NCI-H82 treated with DMSO at 0.1 percent for 48 hours (cell line): ENCODE measurements around the gene DHRSX.
"Not testable (repeated sequence)": the region's sequence is repeated elsewhere in the genome, so short reads cannot be mapped to it uniquely, and the experiment has no call there.

Experiments
- DNase-seq: peaks from one replicate; lab custom pipeline; 2025; ENCODE audit not compliant: unreplicated experiment; lab: John Stamatoyannopoulos, UW

The DHRSX gene

DNA sequence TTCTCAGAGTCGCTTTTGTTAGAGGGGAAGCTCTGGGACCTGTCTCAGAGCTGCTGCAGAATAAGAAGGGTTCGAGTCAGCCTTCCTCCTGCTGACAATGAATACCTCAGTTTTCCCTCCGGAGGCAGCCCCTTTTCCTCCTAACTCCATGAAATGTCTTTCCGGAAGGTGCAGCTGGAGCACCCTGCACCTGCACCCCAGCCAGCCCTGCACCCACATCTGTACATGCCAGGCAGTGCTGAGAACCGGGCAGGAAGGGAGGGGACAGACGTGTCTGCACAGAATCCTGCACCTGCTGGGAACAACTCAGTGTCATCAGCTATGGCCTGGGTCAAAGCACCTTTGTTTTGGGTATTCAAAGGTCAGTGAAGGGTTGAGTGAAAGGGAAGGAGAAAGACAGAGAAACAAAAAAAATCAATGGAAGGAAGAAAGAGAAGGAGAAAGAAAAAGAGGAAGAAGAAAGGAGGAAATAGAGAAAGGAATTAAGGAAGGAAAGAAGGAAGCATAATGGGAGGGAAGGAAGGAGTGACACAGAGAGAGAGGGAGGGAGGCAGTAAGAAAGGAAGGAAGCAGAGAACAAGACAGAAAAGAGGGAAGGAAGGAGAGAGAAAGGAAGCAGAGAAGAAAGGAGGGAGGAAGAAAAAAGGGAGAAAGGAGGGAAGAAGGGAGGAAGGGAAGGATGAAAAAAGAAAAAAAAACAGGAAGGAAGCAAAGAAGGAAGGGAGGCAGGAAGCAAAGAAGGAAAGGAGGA, 273.7 kb downstream of the DHRSX start:
- DNase-seq = no peak

DNA sequence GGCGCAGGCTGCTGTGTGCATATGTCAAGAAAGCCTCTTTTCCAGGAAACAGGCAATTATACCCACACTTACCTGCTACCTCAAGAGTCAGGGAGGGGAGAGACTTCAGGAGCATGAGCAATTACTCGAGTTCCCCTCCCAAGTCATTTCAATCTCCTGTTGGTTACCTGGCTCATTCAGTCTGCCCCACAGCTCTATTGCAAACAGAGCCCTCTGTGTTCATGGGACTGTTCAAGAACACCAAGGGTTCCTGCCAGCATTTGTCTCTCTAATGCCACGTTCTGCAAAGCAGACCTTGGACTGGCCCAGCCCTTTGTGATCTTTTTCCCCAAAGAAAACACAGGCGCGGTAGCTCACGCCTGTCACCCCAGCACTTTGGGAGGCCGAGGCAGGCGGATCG, 274.6 kb downstream of the DHRSX start:
- no peak for DNase-seq

DNA sequence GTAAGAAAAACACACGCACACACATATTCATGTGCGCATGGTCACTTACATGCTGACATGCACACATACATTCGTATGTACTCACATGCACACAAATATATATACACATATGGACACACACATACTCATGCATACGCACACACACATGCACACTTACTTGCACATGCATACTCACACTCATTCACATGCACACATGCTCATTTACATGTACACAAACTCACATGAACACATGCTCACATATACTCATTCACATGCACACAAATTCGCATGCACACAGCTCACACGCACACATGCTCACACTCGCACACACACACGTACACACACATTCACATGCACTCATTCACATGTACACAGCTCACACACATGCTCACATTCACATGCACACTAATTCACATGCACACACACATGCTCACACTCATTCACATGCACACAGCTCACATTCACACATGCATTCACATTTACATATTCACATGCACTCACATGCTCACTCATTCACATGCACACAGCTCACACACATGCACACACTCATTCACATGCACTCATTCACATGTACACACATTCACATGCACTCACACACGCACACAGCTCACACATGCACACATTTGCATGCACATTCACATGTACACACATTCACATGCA, 276.1 kb downstream of the DHRSX start:
- no peak for DNase-seq

- no peak for DNase-seq
Measured at GRCh38 chrX:2224161-2224560, 276.6 kb downstream of the DHRSX start.

DNA sequence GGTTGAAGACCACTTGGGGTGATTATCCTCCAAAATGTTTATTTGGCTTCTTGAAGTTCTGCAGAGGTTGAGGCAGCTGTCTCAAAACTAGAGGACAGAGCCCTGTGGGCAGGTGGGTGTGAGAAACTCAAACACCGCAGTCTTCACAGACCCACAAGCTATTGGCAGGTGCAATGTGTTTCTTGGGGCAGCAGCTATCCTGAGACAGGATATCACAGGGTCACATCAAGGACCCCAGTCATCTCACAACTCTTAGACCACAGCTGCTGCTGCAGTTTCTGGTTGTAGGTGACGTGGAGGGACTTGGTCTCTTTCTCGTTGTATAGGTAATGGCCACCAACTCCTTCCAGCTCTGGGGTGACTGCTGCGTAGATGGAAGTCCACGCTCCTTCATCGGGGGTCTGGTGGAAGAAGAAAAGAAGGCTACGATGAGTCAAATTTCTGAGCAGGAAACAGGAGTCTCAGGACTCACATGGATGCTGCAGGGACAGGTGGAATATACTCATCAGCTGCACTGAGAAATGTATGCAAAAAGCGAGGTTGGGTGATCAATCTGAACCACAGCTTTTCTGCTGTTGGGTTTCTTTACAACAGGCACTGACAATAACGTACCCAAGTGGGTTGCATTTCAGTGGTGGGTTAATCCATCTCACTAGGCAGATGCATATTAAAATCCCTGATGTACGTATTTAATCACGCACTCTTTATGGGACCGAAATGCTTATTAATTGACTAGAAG, 279.8 kb downstream of the DHRSX start:
- DNase-seq = no peak

DNA sequence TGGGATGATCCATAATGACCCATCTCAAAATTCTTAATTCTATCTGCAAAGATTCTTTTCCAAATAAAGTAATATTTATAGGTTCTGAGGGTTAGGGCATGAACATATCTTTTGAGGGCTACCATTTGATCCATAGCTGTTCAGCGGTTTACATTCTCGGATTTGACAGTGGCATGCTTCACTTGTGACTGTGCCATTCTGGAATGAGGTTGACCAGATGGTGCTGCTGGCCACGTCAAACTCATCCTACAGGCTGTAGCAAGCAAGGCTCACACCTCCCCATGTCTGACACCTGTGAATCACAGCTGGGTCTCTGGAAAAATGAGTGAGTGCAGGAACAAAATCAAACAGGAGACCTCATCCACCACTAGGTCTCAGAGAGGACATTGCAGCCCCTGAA, 280.5 kb downstream of the DHRSX start:
- DNase-seq = no peak

DNA sequence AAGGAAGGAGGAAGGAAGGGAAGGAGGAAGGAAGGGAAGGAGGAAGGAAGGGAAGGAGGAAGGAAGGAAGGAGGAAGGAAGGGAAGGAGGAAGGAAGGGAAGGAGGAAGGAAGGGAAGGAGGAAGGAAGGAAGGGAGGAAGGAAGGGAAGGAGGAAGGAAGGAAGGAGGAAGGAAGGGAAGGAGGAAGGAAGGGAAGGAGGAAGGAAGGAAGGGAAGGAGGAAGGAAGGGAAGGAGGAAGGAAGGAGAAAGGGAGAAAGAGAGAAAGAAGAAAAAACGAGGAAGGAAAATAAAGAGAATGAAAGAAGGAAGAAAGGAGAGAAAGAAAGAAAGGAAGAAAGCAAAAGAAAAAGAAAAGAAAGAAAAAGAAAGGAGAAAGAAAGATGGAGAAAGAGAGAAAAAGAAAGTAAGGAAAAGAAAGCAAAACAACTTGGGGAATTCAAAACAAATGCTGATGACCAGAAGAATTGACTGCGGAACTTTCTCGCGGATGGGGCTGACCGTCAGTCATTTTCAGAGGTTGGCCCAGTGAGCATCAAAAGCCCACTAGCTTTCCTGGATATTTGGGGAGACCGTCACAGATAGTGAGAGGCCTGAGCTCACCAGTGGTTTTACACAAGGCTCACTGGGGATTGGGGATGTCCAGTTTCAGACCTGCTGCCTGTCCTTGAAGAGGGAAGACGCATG, 286.5 kb downstream of the DHRSX start:
- not testable (repeated sequence) for DNase-seq

- DNase-seq = not testable (repeated sequence)
Measured at GRCh38 chrX:2211667-2212066, 289.1 kb downstream of the DHRSX start.

GRCh38 chrX:2193273-2193592, 307.5 kb downstream of the DHRSX start:
- DNase-seq = no peak

GRCh38 chrX:2192584-2193272, 308.0 kb downstream of the DHRSX start:
- no peak for DNase-seq

DNA sequence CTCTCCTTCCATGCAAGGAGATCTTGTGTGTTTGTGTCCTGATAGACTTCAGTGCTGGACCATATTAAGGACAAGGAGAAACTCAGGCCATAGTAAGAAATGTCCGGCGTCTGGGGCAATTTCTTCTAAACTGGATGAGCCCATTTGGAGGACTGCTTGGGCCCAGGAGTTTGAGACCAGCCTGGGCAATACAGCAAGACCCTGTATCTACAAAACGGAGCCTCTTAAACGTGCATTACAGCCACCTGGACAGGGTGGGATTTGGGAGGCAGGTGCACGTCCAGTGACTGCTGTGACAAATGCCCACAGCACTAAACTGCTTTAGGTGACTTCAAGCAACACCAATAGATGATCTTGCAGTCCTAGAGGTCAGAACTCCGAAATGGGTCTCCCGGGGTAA, 311.9 kb downstream of the DHRSX start:
- no peak for DNase-seq

DNA sequence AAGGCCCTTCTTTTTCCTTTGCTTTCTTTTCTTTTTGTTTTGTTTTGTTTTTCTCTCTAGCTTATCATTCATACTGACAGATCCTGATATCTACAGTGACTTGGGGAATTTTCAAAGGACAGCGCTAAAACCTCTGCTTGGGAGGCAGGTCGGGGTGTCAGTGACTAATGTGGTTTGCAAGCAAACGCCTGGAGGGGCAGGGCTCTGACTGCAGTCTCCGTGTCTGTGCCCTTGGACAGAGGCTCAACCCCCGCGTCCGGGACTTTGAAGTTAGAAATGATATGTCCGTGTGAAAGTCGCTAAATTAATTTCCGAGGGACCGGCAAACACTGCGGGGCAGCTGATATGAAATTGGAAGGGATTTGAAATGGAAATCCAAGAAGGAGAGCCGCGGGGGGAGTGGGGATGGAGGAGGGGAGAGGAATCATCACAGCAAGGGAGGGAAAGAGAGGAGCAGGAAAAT, 312.4 kb downstream of the DHRSX start:
- DNase-seq = no peak

- no peak for DNase-seq
Measured at GRCh38 chrX:2187352-2188115, 313.2 kb downstream of the DHRSX start.

- DNase-seq = no peak
Measured at GRCh38 chrX:2185341-2186082, 315.3 kb downstream of the DHRSX start.

DNA sequence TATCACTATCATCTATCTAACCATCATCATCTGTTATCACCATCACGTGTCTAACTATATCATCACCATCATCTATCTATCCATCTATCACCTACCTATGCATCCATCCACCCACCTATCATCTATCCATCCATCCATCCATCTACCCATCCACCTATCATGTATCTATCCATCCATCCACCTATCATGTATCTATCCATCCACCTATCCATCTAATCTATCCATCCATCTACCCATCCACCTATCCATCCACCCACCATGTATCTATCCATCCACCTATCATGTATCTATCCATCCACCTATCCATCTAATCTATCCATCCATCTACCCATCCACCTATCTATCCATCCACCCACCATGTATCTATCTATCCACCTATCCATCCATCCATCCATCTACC, 316.7 kb downstream of the DHRSX start:
- DNase-seq = no peak

DNA sequence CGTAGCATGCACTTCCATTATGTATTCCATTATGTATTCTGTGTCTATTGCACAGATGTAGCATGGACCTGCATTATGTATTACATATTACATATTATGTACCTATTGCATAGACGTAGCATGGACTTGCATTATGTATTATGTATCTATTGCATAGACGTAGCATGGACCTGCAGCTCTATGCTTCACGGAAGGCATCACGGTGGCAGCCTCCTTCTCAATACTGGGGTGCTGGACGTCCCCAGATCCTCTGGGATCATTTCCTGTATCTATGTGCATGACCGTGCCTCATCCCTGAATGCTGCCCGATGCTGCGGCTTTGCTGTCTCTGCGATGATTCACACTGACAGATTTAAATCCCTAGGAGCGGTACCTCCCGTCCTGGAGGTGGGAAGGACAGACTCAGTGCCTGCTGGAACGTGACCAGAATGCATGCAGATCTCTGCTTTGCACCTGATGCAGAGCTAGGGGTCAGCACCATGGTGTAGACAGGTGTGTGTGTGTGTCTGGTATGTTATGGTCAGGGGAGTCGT, 317.5 kb downstream of the DHRSX start:
- DNase-seq = no peak

- DNase-seq = no peak
Measured at GRCh38 chrX:2177541-2177940, 323.2 kb downstream of the DHRSX start.

- DNase-seq = no peak
Measured at GRCh38 chrX:2176733-2177132, 324.0 kb downstream of the DHRSX start.

GRCh38 chrX:2176274-2176673, 324.5 kb downstream of the DHRSX start:
- no peak for DNase-seq
